Stimulated activated CD8-positive, alpha-beta memory T cell treated with anti-CD3 and anti-CD28 coated beads, Interleukin-2, amount 100 ng/mL, for 1 hour (primary cell): Measurements from ENCODE around the gene MB.
A peak's percentile ranks its signal among the peaks of the same experiment; 100 is the strongest.

Experiments used
- DNase-seq, 2 donors: peaks; one replicate each; pipeline ENCODE4 v3.0.0-alpha.2; 2020; ENCODE audit warnings: low read depth in 2 of 2

MB gene

GRCh38 chr22:35593891-35594470 lies 23.1 kb downstream of the MB start:
- DNase-seq = no peak

- no peak for DNase-seq
These were observed 23.8 kb downstream of the MB start for GRCh38 chr22:35593071-35593890.

GRCh38 chr22:35592418-35592967 lies 24.6 kb downstream of the MB start:
- DNase-seq = no peak

GRCh38 chr22:35591714-35592417 lies 25.3 kb downstream of the MB start:
- no peak for DNase-seq

GRCh38 chr22:35590634-35591295 lies 26.4 kb downstream of the MB start:
- DNase-seq = no peak

- no peak for DNase-seq
These were observed 27.4 kb downstream of the MB start for GRCh38 chr22:35589756-35590093.

GRCh38 chr22:35589071-35589755 lies 27.9 kb downstream of the MB start:
- no peak for DNase-seq

GRCh38 chr22:35587896-35588295 lies 29.2 kb downstream of the MB start:
- DNase-seq = no peak

GRCh38 chr22:35587447-35587870 lies 29.7 kb downstream of the MB start:
- DNase-seq = no peak

GRCh38 chr22:35586771-35587170 lies 30.4 kb downstream of the MB start:
- DNase-seq = no peak

GRCh38 chr22:35582861-35583670 lies 34.1 kb downstream of the MB start:
- DNase-seq = peak; percentile 16 to 19

- DNase-seq = no peak
These were observed 34.8 kb downstream of the MB start for GRCh38 chr22:35582218-35582860.

- DNase-seq = no peak
These were observed 36.1 kb downstream of the MB start for GRCh38 chr22:35581023-35581413.

- DNase-seq = no peak
These were observed 36.6 kb downstream of the MB start for GRCh38 chr22:35580351-35581022.

- no peak for DNase-seq
These were observed 38.1 kb downstream of the MB start for GRCh38 chr22:35578836-35579575.

GRCh38 chr22:35577799-35578659 lies 39.1 kb downstream of the MB start:
- no peak for DNase-seq

GRCh38 chr22:35576671-35577070 lies 40.5 kb downstream of the MB start:
- DNase-seq = no peak
